GM19455 (cell line): ENCODE results near the gene JARID2.

Experiments
- ATAC-seq: cut with Tn5 transposase; IDR thresholded peaks from one replicate; pipeline ENCODE4 v1.9.1; 2021; ENCODE audit not compliant: unreplicated experiment

The JARID2 gene

DNA sequence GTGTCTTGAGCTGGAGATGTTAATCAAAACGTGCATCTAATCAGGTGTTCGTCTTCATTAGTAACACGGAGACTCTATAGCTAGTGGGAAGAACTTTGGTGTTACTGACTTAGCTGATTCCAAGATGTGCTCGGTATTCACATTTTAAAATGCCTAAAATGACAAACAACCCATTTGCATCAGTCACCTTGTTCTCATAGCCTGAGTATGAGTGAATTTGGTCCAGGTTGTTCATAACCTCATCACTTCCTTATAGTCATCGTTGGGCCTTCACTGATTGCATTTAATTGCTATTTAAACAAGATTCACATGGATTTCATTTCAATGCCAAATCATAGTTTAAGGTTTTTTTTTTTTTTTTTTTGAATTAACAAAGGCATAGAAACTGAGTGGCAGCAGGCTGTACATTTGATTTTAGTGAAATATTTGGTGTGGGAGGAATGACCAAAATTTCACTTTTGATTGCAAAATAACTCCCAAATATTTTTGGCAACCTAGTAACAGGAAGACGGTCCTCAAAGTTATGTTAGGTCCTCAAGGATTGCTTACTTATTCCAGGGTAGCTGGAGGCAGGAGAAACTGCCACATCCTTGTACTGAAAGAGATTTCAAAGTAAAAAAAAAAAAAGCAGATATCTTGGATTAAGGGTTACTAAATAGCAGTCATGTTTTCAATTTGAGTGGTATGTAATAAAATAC lies 104.7 kb downstream of the JARID2 start:
- ATAC-seq = no peak

DNA sequence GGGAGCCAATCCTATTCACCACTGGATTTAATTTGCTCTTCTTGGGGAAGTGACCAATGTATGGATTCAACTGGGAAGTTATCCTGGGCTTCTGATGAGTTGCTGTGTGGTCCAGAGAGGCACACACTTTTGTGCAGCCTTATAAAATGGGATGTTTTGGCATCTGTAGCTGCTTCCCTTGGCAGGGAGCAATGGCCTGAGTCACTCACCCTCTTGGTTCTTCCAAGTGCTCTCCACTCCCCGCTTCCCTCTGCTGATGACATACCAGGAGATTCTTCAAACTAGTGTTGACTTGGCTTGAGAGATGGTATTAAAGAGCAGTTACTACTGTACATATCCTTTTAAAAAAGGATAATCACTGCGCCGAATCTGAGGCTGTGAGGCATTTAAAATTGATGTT lies 105.8 kb downstream of the JARID2 start:
- ATAC-seq = no peak

DNA sequence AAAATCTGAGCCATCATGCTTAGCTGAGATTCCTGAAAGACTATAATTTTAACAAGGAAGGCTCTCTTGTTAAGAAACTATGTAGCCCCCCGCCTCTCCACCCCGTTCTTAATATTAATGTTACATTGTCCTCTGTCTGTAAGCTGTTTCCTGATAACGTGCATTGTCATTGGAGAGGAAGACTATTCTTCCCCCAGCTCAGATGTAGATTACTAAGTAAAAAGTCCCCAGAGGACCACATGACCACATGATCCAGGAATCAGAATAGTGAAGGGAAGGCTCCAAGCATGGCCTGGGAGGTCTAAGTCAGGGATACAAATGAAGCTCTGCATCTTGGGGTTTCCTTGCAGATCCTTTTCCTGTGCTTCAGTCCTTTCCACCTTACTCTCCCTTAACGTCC lies 106.4 kb downstream of the JARID2 start:
- ATAC-seq = no peak

DNA sequence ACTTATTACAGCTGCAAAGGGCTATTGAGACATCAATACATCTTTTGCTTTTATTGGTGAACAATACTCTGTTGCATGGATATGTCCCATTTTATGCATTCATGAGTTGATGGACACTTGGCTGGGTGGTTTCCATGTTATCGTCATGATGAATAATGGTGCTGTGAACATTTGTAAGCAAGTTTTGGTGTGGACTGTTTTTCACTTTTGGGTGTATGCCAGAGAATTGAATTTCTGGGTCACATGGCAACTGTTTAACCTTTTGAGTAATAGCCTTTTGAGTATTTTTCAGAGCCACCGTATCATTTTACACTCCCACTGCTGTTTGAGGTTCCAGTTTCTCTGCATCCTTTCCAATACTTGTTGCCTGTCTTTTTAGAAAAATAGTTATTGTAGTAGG lies 107.0 kb downstream of the JARID2 start:
- ATAC-seq = no peak

DNA sequence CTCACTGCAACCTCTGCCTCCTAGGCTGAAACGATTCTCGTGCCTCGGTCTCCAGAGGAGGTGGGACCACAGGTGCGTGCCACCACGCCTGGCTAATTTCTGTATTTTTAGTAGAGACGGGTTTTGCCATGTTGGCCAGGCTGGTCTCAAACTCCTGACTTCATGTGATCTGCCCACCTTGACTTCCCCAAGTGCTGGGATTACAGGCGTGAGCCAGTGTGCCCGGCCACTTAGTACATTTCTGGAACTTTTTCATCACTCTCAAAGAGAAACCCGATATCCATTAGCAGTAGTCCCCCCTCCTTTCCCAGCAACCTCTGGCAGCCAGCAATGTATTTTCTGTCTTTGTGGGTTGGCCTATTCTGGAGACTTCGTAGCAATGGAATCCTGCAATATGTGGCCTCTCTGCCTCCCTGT lies 109.8 kb downstream of the JARID2 start:
- no peak for ATAC-seq

DNA sequence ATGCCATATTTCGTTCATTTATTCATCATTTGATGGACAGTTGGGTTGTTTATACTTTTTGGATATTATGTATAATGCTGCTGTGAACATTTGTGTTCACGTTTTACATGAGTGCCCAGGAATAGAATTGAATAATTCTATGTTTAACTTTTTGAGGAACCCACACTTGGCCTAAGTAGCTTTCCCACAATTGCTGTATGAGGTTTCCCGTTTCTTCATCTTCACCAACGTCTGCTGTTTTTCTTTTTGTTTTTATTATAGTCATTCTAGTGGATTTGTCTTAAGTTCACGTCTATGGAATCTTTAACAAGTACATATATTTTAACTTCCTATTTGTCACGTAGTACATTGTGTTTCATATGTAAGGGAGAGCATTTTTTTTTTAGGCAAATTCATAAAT lies 110.3 kb downstream of the JARID2 start:
- no peak for ATAC-seq

DNA sequence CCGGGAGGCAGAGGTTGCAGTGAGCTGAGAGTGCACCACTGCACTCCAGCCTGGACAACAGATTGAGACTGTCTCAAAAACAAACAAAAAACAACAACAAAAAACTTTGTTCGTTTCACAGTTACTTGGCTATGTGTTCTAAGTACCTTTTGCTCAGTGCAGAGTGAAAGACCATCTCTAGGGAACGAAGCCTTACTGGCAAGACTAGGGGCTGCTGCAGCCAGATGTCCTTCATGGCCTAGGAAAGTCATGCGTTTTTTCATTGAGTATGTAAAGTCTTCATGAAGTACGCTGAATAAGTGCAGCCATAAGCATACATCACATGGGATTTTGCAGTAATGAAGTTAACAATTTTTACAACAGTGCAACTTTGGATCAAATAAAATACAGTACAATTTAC lies 111.1 kb downstream of the JARID2 start:
- ATAC-seq = no peak

DNA sequence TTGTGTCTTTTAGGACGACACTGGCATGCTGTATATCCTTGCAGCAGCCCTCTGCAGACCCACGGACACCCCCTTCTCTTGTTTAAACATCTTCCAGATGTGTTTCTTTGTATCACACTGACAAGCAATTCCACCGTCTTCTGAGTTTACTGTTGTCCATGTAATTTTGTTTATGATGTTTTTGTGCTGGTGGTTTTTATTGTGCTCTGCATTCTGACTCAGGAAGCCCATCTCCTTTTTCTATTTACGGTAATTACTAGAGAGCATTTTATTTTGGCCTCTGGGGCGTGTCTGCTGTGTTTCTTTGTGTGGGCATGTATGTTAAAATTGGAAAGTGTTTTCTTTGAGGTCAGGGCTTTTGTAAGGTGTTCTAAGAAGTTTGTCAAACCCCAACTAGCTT lies 111.9 kb downstream of the JARID2 start:
- no peak for ATAC-seq

DNA sequence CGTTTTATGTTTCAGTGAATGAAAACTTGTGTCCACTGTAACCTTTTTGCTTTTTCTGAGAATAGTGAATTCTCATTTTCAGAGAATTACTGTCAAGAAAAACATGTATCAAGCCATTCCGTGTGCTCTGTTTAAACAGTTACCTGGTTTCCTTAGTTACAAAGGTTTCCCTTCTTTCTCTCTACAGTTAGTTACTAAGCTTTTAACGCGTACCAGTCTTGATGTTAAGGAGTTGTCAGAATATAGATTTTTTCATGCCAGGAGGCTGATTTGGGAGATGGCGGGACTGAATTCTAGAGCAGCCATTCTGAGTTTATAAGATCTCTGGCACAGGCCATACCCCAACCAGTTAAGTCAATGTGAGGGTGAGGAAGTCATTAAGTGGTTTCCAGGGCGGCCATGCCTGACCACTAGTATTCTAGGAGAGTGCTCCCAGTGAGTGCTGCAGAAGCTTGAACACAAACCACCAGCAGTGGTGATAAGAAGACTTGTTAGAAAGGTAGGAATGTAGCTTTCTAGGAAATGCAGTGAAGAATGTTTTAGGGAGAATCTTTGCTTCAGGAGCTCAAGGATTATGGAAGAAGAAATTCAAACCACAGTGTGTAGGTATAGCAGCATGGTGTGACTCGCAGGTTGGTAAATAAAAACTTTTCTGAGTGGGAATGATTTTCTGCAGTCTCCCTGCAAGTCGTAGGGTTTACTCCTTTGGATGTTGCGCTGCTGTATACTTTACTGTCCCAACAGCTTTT lies 112.9 kb downstream of the JARID2 start:
- no peak for ATAC-seq

DNA sequence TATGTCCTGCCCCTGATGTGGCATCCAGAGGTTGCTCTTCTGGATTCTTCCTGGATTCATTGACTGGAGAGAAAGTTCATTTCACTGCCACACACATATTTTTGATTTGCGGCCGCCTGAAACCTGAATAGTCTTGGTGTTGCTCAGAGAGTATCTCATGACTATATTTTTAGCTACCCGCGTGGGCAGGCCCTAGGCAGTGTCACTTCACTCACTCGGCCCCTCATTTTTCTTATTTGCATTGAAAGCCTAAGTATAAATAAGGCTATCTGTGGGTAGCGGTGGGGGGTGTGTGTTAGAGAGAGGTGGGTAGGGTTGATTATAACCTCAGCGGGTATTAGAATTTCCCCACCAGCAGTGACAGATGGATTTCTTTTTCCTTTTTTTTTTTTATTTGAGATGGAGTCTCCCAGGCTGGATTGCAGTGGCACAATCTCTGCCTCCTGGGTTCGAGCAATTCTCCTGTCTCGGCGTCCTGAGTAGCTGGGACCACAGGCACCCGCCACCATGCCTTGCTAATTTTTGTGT lies 113.5 kb downstream of the JARID2 start:
- ATAC-seq = peak; percentile 68

DNA sequence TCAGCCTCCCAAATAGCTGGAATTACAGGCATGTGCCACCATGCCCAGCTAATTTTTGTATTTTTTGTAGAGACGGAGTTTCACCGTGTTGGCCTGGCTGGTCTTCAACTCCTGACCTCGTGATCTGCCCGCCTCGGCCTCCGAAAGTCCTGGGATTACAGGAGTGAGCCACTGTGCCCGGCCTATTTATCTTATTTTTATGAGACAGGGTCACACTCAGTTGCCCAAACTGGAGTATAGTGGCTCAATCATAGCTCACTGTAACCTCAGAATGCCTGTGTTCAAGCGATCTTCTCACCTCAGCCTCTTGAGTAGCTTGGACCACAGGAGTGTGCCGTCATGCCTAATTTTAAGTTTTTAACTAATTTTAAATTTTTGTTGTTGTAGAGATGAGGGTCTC lies 114.4 kb downstream of the JARID2 start:
- ATAC-seq = no peak

DNA sequence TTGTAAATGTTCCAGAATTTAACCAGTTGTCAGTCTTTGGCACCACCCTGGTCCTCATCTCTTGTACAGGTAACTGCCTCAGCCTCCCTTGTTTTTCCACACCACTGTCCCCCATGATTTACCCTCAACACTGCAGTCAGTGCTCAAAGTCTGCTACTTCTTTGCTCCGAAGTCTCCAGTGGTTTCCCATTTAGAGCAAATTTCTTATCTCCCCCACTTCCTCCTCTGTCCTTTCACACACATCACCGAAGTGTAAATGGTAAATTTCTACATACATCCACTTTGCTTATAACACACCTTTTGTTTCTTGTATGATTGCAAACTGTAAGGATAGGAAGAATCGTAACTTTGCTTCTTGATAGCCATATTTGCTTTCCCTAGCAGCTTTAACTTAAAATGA lies 115.3 kb downstream of the JARID2 start:
- ATAC-seq = no peak

DNA sequence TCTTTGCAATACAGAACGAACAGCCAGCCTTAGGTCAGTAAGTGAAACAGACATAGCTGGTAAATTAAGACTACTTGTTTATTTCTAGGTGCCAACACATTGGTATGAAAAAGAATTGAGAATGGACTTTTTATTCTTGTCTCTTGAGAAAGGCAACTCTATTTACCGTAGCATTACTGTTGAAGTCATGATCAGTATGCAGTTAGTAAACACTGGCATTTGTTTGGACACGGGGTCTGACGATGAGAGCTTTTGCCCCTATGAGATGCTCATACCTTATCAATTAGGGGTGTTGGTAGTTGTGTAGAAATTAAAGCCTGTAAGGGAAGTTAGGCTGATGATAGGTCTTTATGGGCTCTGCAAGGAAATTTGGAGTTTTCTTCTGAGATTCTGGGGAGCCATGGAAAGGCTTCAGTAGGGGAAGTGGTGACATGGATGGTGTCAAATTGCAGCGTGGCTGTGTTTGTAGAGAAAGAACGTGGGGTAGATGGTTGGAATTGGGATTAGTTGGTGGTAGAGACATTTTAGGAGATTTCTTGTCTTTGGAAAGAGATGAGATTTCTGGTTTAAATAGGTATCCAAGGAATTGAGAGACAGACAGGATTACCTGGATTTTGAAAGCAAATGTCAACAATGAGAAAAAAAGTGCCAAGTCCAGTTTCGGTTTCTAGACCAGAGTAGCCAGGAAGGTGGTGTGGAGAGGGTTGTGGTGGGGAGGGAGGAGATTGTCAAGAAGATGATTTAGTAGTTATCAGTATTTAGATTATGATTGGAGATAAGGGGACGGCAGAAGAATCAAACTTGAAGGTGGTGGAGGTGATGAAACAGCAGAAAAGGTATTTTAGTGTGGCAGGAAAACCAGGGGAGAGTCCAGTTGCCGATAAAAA lies 116.6 kb downstream of the JARID2 start:
- no peak for ATAC-seq

DNA sequence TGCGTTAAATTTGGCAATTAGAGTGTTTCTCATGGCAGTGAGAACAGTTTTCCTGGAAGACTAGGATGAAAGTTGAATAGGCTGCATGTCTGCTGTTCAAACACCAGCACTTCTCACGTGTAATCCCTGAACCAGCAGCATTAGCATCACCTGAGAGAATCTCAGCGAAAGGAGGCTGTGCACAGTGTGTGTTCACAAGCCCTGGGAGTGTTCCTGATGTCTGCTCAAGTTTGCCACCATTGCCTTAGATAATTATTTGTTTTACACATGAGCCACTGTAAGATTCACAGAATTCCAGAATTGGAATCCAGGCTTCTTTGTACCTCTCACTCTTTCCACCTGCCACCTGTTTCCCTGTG lies 117.3 kb downstream of the JARID2 start:
- ATAC-seq = no peak

DNA sequence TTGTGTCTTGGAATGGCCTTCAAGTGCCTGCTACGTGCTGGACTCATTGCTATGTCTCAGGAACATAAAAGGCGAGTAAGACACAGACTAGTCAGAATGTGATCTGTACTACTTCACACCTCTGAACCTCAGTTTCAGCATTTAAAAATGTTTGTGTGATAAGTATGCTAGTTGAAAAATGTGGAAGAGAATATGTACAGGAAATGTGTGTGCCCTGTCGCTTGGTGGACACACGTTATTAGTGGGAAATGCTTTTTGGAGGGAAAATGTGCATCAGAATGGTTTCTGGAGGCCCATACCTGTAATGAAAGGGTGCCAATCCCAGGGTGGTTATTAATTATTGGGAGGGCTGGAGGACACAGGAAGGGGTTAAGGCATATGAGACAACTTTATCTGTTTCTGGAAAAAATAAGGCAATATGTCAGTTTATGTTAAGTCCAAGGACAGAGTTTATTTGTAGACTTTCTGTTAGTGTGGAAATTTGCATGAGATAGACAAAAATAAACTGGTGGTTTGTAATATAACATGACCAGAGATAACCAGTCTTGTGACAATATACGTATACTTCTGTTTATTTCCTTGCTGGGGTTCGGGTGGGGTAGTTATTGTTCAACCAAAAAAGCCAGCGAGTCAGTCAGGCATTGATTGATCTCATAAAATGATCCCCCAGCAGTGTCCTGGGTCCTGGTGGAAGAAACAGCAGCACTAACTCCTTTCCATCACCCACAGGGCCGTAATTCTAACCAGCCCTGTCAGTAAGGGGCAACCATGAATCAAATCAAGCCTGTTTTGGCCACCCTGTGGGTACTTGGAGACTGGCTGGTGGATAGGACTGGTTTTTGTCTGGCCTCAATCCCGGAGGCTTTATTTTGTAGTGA lies 117.9 kb downstream of the JARID2 start:
- ATAC-seq = no peak

DNA sequence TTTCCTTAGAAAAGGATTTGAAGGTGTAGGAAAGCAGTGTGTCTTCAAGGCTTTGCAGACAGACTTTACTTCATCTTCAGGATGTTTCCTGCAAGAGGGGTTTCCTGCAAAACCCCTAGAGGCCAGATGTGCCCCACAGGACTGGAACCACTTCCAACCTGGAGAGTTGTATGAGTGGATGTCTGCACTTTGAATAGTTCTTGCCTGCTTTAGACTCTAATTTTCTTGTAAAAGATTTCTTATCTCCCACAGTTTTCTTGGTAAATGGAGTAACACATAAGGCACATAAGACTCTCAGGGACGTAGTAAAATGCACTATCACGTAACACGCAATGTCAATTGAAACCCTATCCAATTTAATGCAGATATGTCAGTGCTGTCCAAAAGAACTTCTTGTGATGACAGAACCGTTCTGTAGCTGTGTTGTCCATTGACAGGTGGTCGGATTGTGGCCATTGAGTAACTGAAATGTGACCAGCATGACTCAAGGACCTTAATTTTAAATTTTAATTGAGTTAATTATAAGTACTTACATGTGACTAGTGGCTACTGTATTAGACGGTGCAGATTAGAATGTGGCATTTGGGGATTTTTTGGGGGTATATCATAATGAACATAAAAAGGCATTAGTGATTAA lies 118.7 kb downstream of the JARID2 start:
- ATAC-seq = no peak

DNA sequence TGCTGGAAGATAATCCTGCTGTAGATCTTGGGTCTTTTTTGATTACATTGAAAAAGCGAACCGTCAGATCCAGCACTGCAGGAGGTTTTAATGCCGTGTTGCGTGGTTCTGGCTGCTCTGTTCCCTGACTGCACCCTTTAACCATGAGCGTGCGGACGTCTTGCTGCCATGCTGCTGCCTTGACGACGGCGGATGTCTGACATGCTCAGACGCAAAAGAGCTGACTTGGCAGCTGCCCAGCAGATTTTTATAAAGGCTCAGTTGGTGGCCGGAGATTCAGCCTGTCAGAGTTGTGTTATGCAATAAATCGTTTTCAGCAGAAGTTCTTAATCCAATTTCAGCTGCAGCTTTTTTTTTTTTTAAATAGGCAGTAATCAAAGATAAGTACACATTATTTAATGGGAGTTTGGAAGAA lies 119.4 kb downstream of the JARID2 start:
- ATAC-seq = no peak

DNA sequence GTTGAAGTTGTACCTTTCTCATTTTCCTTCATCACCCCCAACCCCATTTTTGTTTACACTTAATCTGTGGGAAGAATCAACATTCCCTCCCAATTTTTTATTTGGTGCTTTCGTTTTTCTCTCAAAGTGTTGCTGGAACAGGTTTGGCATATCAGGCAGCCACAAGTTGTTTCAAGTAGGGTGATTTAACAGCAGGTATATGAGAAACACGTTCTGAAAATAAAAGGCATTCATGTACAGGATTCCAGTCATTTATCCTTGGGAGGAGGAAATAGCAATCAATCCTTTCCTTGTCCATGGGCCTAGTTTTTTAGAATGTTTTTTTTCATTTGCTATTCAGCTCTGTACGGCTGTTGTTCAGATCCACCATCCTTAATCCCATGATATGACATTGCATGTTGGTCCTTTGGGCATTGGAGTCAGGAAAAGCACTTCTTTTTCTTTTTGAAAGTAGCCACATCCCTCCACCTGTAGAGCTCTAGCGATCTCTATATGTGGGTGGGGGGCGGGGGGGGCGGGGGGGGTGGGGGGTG lies 120.2 kb downstream of the JARID2 start:
- ATAC-seq = no peak

DNA sequence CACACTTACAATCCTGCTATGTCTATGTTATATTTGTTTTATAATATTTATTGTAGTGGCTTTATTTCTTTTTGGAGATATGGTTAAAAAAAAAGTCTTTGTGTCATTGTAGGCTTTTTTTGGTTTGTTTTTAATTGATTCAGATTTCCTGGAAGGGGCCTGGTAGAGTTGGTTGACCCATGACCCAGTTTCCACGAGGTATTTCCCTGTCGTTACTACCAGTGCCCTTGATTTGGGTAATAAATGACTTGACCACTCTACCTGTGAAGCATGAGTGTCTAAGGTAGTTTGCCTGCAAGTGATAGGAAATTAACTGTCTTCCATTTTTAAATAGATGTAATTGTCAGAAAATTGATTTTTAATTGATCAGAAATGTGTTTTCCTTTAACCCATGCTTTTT lies 121.0 kb downstream of the JARID2 start:
- no peak for ATAC-seq

DNA sequence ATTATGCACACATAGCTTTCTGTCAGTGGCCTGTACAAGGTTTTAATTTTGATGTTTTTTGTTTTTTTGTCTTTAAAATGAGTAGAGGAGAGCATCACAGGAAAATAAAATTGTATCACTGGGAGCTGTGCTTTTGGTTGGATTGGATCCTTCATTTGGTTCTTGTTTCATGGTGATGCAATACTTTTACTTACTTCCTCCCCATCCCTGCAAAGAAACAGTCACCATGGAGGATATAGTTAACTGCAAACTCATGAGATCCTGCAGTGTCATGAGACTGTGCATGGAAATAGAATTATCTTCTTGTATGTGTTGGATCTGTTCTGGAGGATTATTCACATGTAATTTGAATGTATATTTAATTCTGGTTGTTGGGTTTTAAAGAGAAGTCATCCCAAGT lies 122.3 kb downstream of the JARID2 start:
- no peak for ATAC-seq
